HUES64 (cell line): ENCODE data around the gene LEF1.

ENCODE experiments used
- H3K27ac ChIP-seq: 2 replicates; pipeline ENCODE4 v1.7.0; 2013; ENCODE audit warnings: low read depth, low read length, inconsistent platforms
- H3K27me3 ChIP-seq: 2 replicates; pipeline ENCODE4 v1.6.1; 2013; ENCODE audit warnings: mild to moderate bottlenecking, low read length; ENCODE audit not compliant: insufficient read depth
- H3K36me3 ChIP-seq: 2 replicates; pipeline ENCODE4 v1.6.1; 2013; ENCODE audit warnings: mild to moderate bottlenecking, low read length; ENCODE audit not compliant: insufficient read depth
- H3K4me1 ChIP-seq: 2 replicates; pipeline ENCODE4 v1.6.1; 2013; ENCODE audit warnings: mild to moderate bottlenecking, low read length, moderate library complexity; ENCODE audit not compliant: insufficient read depth
- H3K4me3 ChIP-seq: 2 replicates; pipeline ENCODE4 v1.5.1; 2013; ENCODE audit warnings: mild to moderate bottlenecking, low read length, moderate library complexity
- H3K9ac ChIP-seq: 2 replicates; pipeline ENCODE4 v1.6.1; 2013; ENCODE audit warnings: mild to moderate bottlenecking, low read depth, low read length
- H3K9me3 ChIP-seq: 2 replicates; pipeline ENCODE4 v1.6.1; 2013; ENCODE audit warnings: low read depth, low read length; ENCODE audit not compliant: insufficient read depth
- WGBS: fragments of 150-250, 120-280 bp; methylation state at CpG from one replicate; pipeline ENCODE4 v1.1.7; 2013; ENCODE audit warnings: missing lambda C conversion rate; 5-methylcytosine and 5-hydroxymethylcytosine counted together

Gene LEF1

GRCh38 chr4:108174856-108175255 lies 6.1 kb upstream of the LEF1 start:
- peaks cover 27% of the 10 kb centered on the region for H3K4me1 ChIP-seq
- H3K36me3 ChIP-seq = no peaks in the 10 kb centered on the region
- no peak overlapping the region for H3K27ac ChIP-seq
- no peak overlapping the region for H3K4me3 ChIP-seq
- no peaks in the 10 kb centered on the region for H3K9me3 ChIP-seq
- H3K27me3 ChIP-seq = peaks cover 72% of the 10 kb centered on the region
- H3K9ac ChIP-seq = no peak overlapping the region

- no peaks in the 10 kb centered on the region for H3K9me3 ChIP-seq
- H3K27ac ChIP-seq = no peak overlapping the region
- H3K4me1 ChIP-seq = peaks cover 35% of the 10 kb centered on the region
- peak overlapping the region; percentile 56; the same call in 1 of the 2 replicates for H3K9ac ChIP-seq
- peak overlapping the region; percentile 55 for H3K4me3 ChIP-seq
- 78% methylated on average over 10 of the region's 11 CpGs for WGBS
- peaks cover 84% of the 10 kb centered on the region for H3K27me3 ChIP-seq
- no peaks in the 10 kb centered on the region for H3K36me3 ChIP-seq
Measured at GRCh38 chr4:108173599-108174057, 4.9 kb upstream of the LEF1 start.

GRCh38 chr4:108172753-108173598 lies 4.2 kb upstream of the LEF1 start:
- H3K9ac ChIP-seq = peak overlapping the region; percentile 56; the same call in 1 of the 2 replicates
- under 1% methylated on average over 77 of the region's 77 CpGs for WGBS
- H3K9me3 ChIP-seq = no peaks in the 10 kb centered on the region
- H3K4me1 ChIP-seq = peaks cover 35% of the 10 kb centered on the region
- peaks cover 90% of the 10 kb centered on the region for H3K27me3 ChIP-seq
- no peaks in the 10 kb centered on the region for H3K36me3 ChIP-seq
- peak overlapping the region; percentile 55 for H3K4me3 ChIP-seq
- H3K27ac ChIP-seq = no peak overlapping the region

GRCh38 chr4:108172231-108172752 lies 3.6 kb upstream of the LEF1 start:
- Histone ChIP-seq H3K9ac (peak overlapping the region; percentile 56; the same call in 1 of the 2 replicates), H3K9me3 (no peaks in the 10 kb centered on the region), H3K4me1 (peaks cover 35% of the 10 kb centered on the region), H3K27ac (no peak overlapping the region), H3K36me3 (no peaks in the 10 kb centered on the region), H3K4me3 (peak overlapping the region; percentile 55), H3K27me3 (peaks cover 97% of the 10 kb centered on the region)
- WGBS = under 1% methylated on average over 37 of the region's 43 CpGs

- under 1% methylated on average over 52 of the region's 52 CpGs for WGBS
- H3K27me3 ChIP-seq = peaks cover 100% of the 10 kb centered on the region
- no peak overlapping the region; the same call in 1 of the 2 replicates for H3K9ac ChIP-seq
- no peaks in the 10 kb centered on the region for H3K9me3 ChIP-seq
- peak overlapping the region; percentile 55 for H3K4me3 ChIP-seq
- no peaks in the 10 kb centered on the region for H3K36me3 ChIP-seq
- H3K4me1 ChIP-seq = peaks cover 35% of the 10 kb centered on the region
- H3K27ac ChIP-seq = no peak overlapping the region; the same call in 1 of the 2 replicates
Measured at GRCh38 chr4:108171339-108172230, 2.9 kb upstream of the LEF1 start.

DNA sequence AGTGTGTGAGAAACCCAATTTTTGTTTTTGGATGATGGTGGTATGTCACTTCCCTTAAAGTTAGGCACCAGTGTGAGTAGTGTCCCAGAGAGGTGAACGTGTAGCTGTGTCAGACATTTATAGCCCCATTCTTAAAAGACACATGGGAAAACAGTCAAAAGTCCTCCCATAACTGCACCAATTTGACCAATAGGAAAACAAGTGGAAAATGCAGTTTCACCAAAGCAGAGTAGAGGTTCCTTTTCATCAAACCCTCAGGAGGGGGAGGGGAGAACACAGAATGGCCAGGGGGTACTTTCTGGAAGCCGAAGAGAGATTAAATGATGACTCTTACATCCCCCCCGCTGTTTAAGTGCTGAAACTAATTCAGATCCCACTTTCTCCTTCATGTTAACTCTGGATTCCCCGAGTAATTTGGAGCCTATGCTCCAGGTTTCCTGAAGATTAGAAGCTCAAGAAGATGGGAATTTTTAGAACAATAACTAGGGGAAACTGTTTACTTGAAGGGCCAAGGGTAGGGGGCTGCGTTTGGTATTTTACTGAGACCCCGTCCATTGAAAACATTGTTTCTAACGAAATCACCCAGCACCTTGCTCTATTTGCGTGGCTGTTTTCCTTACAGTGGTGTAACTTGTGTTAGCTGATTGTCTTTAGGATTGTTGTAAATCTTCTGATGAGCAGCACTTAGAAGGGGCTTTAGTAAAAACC lies 2.1 kb upstream of the LEF1 start:
- Histone ChIP-seq H3K27ac (peak overlapping the region; percentile 1; the same call in 1 of the 2 replicates), H3K27me3 (peaks cover 100% of the 10 kb centered on the region), H3K9me3 (no peaks in the 10 kb centered on the region), H3K36me3 (no peaks in the 10 kb centered on the region), H3K4me1 (peaks cover 41% of the 10 kb centered on the region), H3K9ac (no peak overlapping the region), H3K4me3 (peak overlapping the region; percentile 55)
- 3% methylated on average over 8 of the region's 8 CpGs for WGBS

- H3K36me3 ChIP-seq = no peaks in the 10 kb centered on the region
- 15% methylated on average over 6 of the region's 8 CpGs for WGBS
- H3K27me3 ChIP-seq = peaks cover 100% of the 10 kb centered on the region
- peaks cover 47% of the 10 kb centered on the region for H3K4me1 ChIP-seq
- H3K9ac ChIP-seq = no peak overlapping the region
- H3K9me3 ChIP-seq = no peaks in the 10 kb centered on the region
- H3K27ac ChIP-seq = no peak overlapping the region
- H3K4me3 ChIP-seq = peak overlapping the region; percentile 77
Measured at GRCh38 chr4:108169664-108170063, 932 bp upstream of the LEF1 start.

GRCh38 chr4:108168160-108168670 lies 517 bp downstream of the LEF1 start:
- H3K27ac ChIP-seq = peak overlapping the region; percentile 53
- no peaks in the 10 kb centered on the region for H3K9me3 ChIP-seq
- WGBS = under 1% methylated on average over 30 of the region's 30 CpGs
- H3K9ac ChIP-seq = peak overlapping the region; percentile 75
- peaks cover 40% of the 10 kb centered on the region for H3K4me1 ChIP-seq
- H3K4me3 ChIP-seq = peak overlapping the region; percentile 77
- H3K27me3 ChIP-seq = peaks cover 100% of the 10 kb centered on the region
- H3K36me3 ChIP-seq = peaks cover 5% of the 10 kb centered on the region; the same call in 1 of the 2 replicates

- under 1% methylated on average over 58 of the region's 58 CpGs for WGBS
- peak overlapping the region; percentile 77 for H3K4me3 ChIP-seq
- peaks cover 7% of the 10 kb centered on the region; the same call in 1 of the 2 replicates for H3K36me3 ChIP-seq
- H3K9ac ChIP-seq = peak overlapping the region; percentile 75
- H3K9me3 ChIP-seq = no peaks in the 10 kb centered on the region
- no peak overlapping the region for H3K27ac ChIP-seq
- peaks cover 38% of the 10 kb centered on the region for H3K4me1 ChIP-seq
- peaks cover 93% of the 10 kb centered on the region for H3K27me3 ChIP-seq
Measured at GRCh38 chr4:108166441-108167315, 2.1 kb downstream of the LEF1 start.
